IMR-90 (cell line): ENCODE results near the gene CUX1. TPM values are rescaled to one million over a fixed set of nuclear protein-coding genes. Genes with fewer than 3 reads are reported as not detected.

Source experiments
- ATAC-seq: fragments of 200-7000 bp; cut with Tn5 transposase; 2 replicates; pipeline ENCODE4 v1.9.1; 2020; ENCODE audit warnings: low read depth, mild to moderate bottlenecking, moderate library complexity
- BruUV-seq: library from RNA; stranded (reverse); fragments of 400-500 nt; replicated peaks from 2 replicates; lab custom pipeline; 2021; lab: Mats Ljungman, UMichigan
- CTCF ChIA-PET: fragments of 300-600 bp; formaldehyde crosslinking; extraction: SDS; loops from one replicate; lab custom pipeline; 2021; ENCODE audit warnings: antibody characterized with exemption; lab: Yijun Ruan, JAX
- POLR2A ChIA-PET: fragments of 300-600 bp; sonication (Branson Sonifier 250); formaldehyde crosslinking; loops from one replicate; lab custom pipeline; 2022; ENCODE audit warnings: antibody characterized with exemption; ENCODE audit not compliant: unreplicated experiment; lab: Charles Lee
- DNase-seq: peaks from one replicate; pipeline ENCODE4 v3.0.0; 2013
- H2AFZ ChIP-seq: replicated peaks from 2 replicates; pipeline ENCODE3; 2013; ENCODE audit warnings: low read length, mild to moderate bottlenecking; ENCODE audit not compliant: poor library complexity
- H2AK5ac ChIP-seq: 2 replicates; pipeline ENCODE4 v1.6.1; 2013; ENCODE audit warnings: low read depth, low read length, inconsistent platforms
- H2AK9ac ChIP-seq: replicated peaks from 2 replicates; pipeline ENCODE3; 2013; ENCODE audit warnings: mild to moderate bottlenecking, low read depth, low read length, moderate library complexity; ENCODE audit not compliant: poor library complexity
- H2BK120ac ChIP-seq: 2 replicates; pipeline ENCODE4 v1.6.1; 2013; ENCODE audit warnings: low read depth, low read length, inconsistent platforms
- H2BK15ac ChIP-seq: 3 replicates; pipeline ENCODE4 v1.6.1; 2013; ENCODE audit warnings: low read depth, low read length, inconsistent platforms
- H2BK20ac ChIP-seq: 2 replicates; pipeline ENCODE4 v1.6.1; 2013; ENCODE audit warnings: low read depth, mild to moderate bottlenecking, inconsistent platforms, low read length, moderate library complexity
- H2BK5ac ChIP-seq: 2 replicates; pipeline ENCODE4 v1.6.1; 2013; ENCODE audit warnings: mild to moderate bottlenecking, low read depth, low read length, inconsistent platforms; ENCODE audit not compliant: poor library complexity, severe bottlenecking
- H3K14ac ChIP-seq: replicated peaks from 2 replicates; pipeline ENCODE4 v1.6.1; 2013; ENCODE audit warnings: low read depth, low read length, inconsistent platforms
- H3K18ac ChIP-seq: 2 replicates; pipeline ENCODE4 v1.6.1; 2013; ENCODE audit warnings: low read depth, low read length, control low read depth
- H3K23ac ChIP-seq: 2 replicates; pipeline ENCODE4 v1.6.1; 2013; ENCODE audit warnings: low read depth, low read length, inconsistent platforms
- H3K27ac ChIP-seq: 2 replicates; pipeline ENCODE4 v1.5.1; 2013; ENCODE audit warnings: mild to moderate bottlenecking, control low read depth, low read length; ENCODE audit not compliant: insufficient read depth
- H3K27me3 ChIP-seq: 2 replicates; pipeline ENCODE4 v1.6.1; 2013; ENCODE audit warnings: low read length; ENCODE audit not compliant: control insufficient read depth, insufficient read depth
- H3K36me3 ChIP-seq: 2 replicates; pipeline ENCODE4 v1.6.1; 2013; ENCODE audit warnings: low read length, mixed read lengths; ENCODE audit not compliant: control insufficient read depth, insufficient read depth
- H3K4ac ChIP-seq: 2 replicates; pipeline ENCODE4 v1.6.1; 2013; ENCODE audit warnings: low read depth, low read length, inconsistent platforms
- H3K4me1 ChIP-seq: 2 replicates; pipeline ENCODE4 v1.6.1; 2013; ENCODE audit warnings: low read length, mixed read lengths; ENCODE audit not compliant: control insufficient read depth, insufficient read depth
- H3K4me2 ChIP-seq: 2 replicates; pipeline ENCODE4 v1.6.1; 2013; ENCODE audit warnings: low read depth, mild to moderate bottlenecking, control low read depth, low read length, moderate library complexity
- H3K4me3 ChIP-seq: 2 replicates; pipeline ENCODE4 v1.5.1; 2013; ENCODE audit warnings: low read depth, mild to moderate bottlenecking, control low read depth, low read length, moderate library complexity; ENCODE audit not compliant: insufficient read depth
- H3K56ac ChIP-seq: 2 replicates; pipeline ENCODE4 v1.6.1; 2013; ENCODE audit warnings: low read length, inconsistent platforms; ENCODE audit not compliant: insufficient read depth; ENCODE audit errors: extremely low read depth
- H3K79me1 ChIP-seq, 2 experiments: 2 replicates each; pipeline ENCODE4 v1.6.1; 2013; ENCODE audit warnings: low read length in 2 of 2, inconsistent platforms in 1 of 2, low read depth in 1 of 2
- H3K9ac ChIP-seq: 2 replicates; pipeline ENCODE4 v1.6.1; 2013; ENCODE audit warnings: low read depth, low read length, control low read depth
- H3K9me1 ChIP-seq: 2 replicates; pipeline ENCODE4 v1.6.1; 2013; ENCODE audit warnings: low read length, inconsistent platforms; ENCODE audit not compliant: insufficient read depth
- H3K9me3 ChIP-seq: 2 replicates; pipeline ENCODE4 v1.6.1; 2013; ENCODE audit warnings: low read length; ENCODE audit not compliant: control insufficient read depth, insufficient read depth
- H4K20me1 ChIP-seq: 2 replicates; pipeline ENCODE4 v1.6.1; 2013; ENCODE audit warnings: low read length, inconsistent platforms; ENCODE audit not compliant: insufficient read depth
- H4K5ac ChIP-seq: 2 replicates; pipeline ENCODE4 v1.6.1; 2013; ENCODE audit warnings: mild to moderate bottlenecking, low read depth, low read length, control low read depth
- H4K8ac ChIP-seq, 2 experiments: 2 replicates each; pipeline ENCODE4 v1.6.1; 2013; ENCODE audit warnings: low read depth in 2 of 2, low read length in 2 of 2, control low read depth in 1 of 2, inconsistent platforms in 1 of 2
- H4K91ac ChIP-seq: 2 replicates; pipeline ENCODE4 v1.6.1; 2013; ENCODE audit warnings: low read depth, low read length, inconsistent platforms; ENCODE audit not compliant: insufficient read depth
- BHLHE40 ChIP-seq: fragments of 150-350 bp; IDR thresholded peaks from 2 replicates; pipeline ENCODE4 v1.6.1; 2016; ENCODE audit warnings: mild to moderate bottlenecking, low read depth, low read length
- CHD1 ChIP-seq: IDR thresholded peaks from 2 replicates; pipeline ENCODE4 v1.6.1; 2012; ENCODE audit warnings: low read depth, low read length, improper control_type of control experiment
- MAFK ChIP-seq: IDR thresholded peaks from 2 replicates; pipeline ENCODE4 v1.6.1; 2012; ENCODE audit warnings: low read depth, low read length, improper control_type of control experiment
- MAZ ChIP-seq: IDR thresholded peaks from 2 replicates; pipeline ENCODE4 v1.6.1; 2012; ENCODE audit warnings: low read depth, mild to moderate bottlenecking, low read length, improper control_type of control experiment, moderate library complexity, borderline replicate concordance
- MXI1 ChIP-seq: IDR thresholded peaks from 2 replicates; pipeline ENCODE4 v1.6.1; 2012; ENCODE audit warnings: low read depth, mild to moderate bottlenecking, low read length, moderate library complexity, borderline replicate concordance
- NFE2L2 ChIP-seq: fragments of 150-350 bp; IDR thresholded peaks from 2 replicates; pipeline ENCODE4 v1.6.1; 2016; ENCODE audit warnings: low read depth, mild to moderate bottlenecking, low read length
- POLR2A ChIP-seq: IDR thresholded peaks from 2 replicates; pipeline ENCODE4 v1.6.1; 2012; ENCODE audit warnings: mild to moderate bottlenecking, low read depth, low read length
- RAD21 ChIP-seq: IDR thresholded peaks from 2 replicates; pipeline ENCODE4 v1.6.1; 2012; ENCODE audit warnings: low read length, improper control_type of control experiment
- RCOR1 ChIP-seq: IDR thresholded peaks from 2 replicates; pipeline ENCODE4 v1.6.1; 2012; ENCODE audit warnings: mild to moderate bottlenecking, low read length, improper control_type of control experiment; ENCODE audit not compliant: insufficient replicate concordance
- RFX5 ChIP-seq: IDR thresholded peaks from 2 replicates; pipeline ENCODE4 v1.8.0; 2012; ENCODE audit warnings: low read depth, mild to moderate bottlenecking, low read length, moderate library complexity
- SMC3 ChIP-seq: fragments of 150-350 bp; IDR thresholded peaks from 2 replicates; pipeline ENCODE4 v1.6.1; 2016; ENCODE audit warnings: low read depth, mild to moderate bottlenecking, antibody characterized with exemption, low read length, moderate library complexity
- WGBS, 2 experiments: methylation state at CpG; one replicate each; pipeline versions ENCODE4 v1.1.5 to v1.1.7; 2013; ENCODE audit warnings: missing lambda C conversion rate in 2 of 2; ENCODE audit not compliant: insufficient read length in 1 of 2; ENCODE audit errors: extremely low coverage in 2 of 2; 5-methylcytosine and 5-hydroxymethylcytosine counted together
- dilution Hi-C: fragments of 300-500 bp; cut with HindIII; formaldehyde crosslinking; loops from one replicate; pipeline ENCODE4 v1.14.3; 2018; ENCODE audit warnings: low sequenced_read_pairs; ENCODE audit not compliant: unreplicated experiment
- in situ Hi-C: fragments of 300-500 bp; cut with MboI; formaldehyde crosslinking; loops from 3 replicates; pipeline ENCODE4 v1.14.3; 2019; ENCODE audit warnings: low sequenced_read_pairs, inconsistent platforms, mixed read lengths
- intact Hi-C: fragments of 100-400 bp; cut with micrococcal nuclease; formaldehyde crosslinking; loops from 2 replicates; pipeline ENCODE4 v1.10.0; 2022
- polyA plus RNA-seq, 3 experiments: library from polyadenylated mRNA; depleted of rRNA; stranded (reverse); fragments of >200 nt; gene quantifications; 2 replicates each; pipeline ENCODE4 v1.2.3, GENCODE V29; 2012; ENCODE audit warnings: low replicate concordance in 1 of 3
- total RNA-seq: library from RNA; depleted of rRNA; stranded (reverse); fragments of >200 nt; gene quantifications from 2 replicates; pipeline ENCODE4 v1.2.3, GENCODE V29; 2012
- TF ChIP-seq, protein P1 (sequence below): conservative IDR thresholded peaks from 2 replicates; pipeline ENCODE4 v1.5.1; 2012; ENCODE audit warnings: mild to moderate bottlenecking, low read depth, low read length, improper control_type of control experiment
- TF ChIP-seq, protein P2 (sequence below): fragments of 150-350 bp; IDR thresholded peaks from 2 replicates; pipeline ENCODE4 v1.6.1; 2017; ENCODE audit warnings: mild to moderate bottlenecking, antibody characterized with exemption, low read length, low read depth
- TF ChIP-seq, protein P3 (sequence below): fragments of 150-350 bp; IDR thresholded peaks from 2 replicates; pipeline ENCODE4 v1.6.1; 2016; ENCODE audit warnings: low read depth, mild to moderate bottlenecking, low read length, moderate library complexity, borderline replicate concordance

Gene CUX1
- total and polyA plus RNA-seq, 2 of the 4 experiments (the other 2 are of a cell fraction): 19.7 to 46.4 TPM

DNA sequence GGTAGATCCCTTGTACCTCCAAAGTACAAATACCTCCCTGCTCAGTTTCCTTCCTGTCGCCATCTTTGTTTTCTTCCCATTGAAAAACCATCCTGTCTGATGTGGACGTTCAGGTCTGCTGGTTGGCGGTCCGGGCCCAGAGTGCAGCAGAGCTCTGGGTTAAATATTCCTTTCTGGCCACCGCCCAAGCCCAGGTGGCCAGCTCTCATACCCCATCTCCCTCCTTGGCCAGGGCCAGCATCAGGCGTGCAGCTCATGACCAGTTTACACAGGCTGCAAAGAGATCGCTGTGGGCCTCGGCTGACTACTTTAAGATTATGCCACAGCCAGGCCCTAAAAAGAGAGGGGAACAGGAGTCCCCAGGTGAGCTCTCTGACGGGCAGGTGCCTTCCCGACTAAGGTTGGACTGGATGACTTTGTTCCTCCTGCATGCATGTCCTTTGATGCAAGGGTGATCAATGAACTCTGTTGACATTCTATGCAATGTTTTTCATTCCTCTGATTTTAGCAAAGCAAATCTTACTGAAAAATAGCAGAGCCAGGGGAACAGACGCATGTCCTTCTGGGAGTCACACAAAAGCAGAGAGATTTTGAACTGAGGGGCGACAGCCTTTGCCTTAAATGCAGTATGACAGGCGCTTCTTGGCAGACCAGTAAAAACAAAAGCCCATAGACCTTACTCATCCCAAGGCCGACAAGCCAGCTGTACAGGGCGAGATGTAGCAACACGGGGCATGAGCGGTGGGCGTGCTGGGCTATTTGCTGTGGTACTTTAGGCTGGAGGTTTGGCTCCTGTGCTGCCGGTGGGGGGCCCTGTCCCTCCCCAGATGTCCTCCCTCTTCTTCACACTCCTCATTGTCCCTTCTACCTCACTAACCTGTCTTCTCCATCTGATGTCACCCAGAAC is 435.9 kb downstream of the CUX1 start:
- H4K91ac ChIP-seq: no peak overlapping the region
- POLR2A ChIA-PET: no interaction called here
- H3K79me1 ChIP-seq: no peaks in the 10 kb centered on the region; a peak in 1 of 4 replicates
- in situ Hi-C loops (loop anchor here (25.0 kb wide), 1 partner anchor 891 kb away; the partner anchor contains the start of gene COL26A1), intact Hi-C loops (no loop called here), dilution Hi-C loops (no loop called here)
- no peak for DNase-seq
- H2BK15ac ChIP-seq: no peak overlapping the region
- no peak overlapping the region for H2AK5ac ChIP-seq
- H4K8ac ChIP-seq: no peak overlapping the region
- WGBS, 2 experiments: 87% methylated on average over 7 of the region's 19 CpGs; no CpG with 5 or more reads in 1 of the 2 experiments
- H2AFZ ChIP-seq: no peak overlapping the region
- no peaks in the 10 kb centered on the region for H3K9me1 ChIP-seq
- no peak overlapping the region for H3K23ac ChIP-seq
- H3K27me3 ChIP-seq: no peaks in the 10 kb centered on the region
- H3K4me2 ChIP-seq: no peak overlapping the region
- no peak overlapping the region for H3K9ac ChIP-seq
- no peak overlapping the region for H2BK20ac ChIP-seq
- no peak overlapping the region for H3K4me3 ChIP-seq
- no peak overlapping the region for H2BK5ac ChIP-seq
- H2BK120ac ChIP-seq: no peak overlapping the region
- H3K56ac ChIP-seq: no peak overlapping the region
- no peak overlapping the region for H3K18ac ChIP-seq
- ATAC-seq: no peak
- CTCF ChIA-PET: no interaction called here
- no peak overlapping the region for H3K14ac ChIP-seq
- no TSS peak for BruUV-seq
- no peak overlapping the region for H3K4ac ChIP-seq
- no peak overlapping the region for H2AK9ac ChIP-seq
- no peak overlapping the region for H4K5ac ChIP-seq
- H3K27ac ChIP-seq: no peak overlapping the region
- H4K20me1 ChIP-seq: no peaks in the 10 kb centered on the region; the same call in 1 of the 2 replicates
- H3K36me3 ChIP-seq: peaks cover 10% of the 10 kb centered on the region
- no peaks in the 10 kb centered on the region for H3K4me1 ChIP-seq
- TF ChIP-seq RFX5: no peak
- no peak for TF ChIP-seq MAFK
- no peak for TF ChIP-seq MXI1
- TF ChIP-seq MAZ: no peak
- TF ChIP-seq, protein P1, sequence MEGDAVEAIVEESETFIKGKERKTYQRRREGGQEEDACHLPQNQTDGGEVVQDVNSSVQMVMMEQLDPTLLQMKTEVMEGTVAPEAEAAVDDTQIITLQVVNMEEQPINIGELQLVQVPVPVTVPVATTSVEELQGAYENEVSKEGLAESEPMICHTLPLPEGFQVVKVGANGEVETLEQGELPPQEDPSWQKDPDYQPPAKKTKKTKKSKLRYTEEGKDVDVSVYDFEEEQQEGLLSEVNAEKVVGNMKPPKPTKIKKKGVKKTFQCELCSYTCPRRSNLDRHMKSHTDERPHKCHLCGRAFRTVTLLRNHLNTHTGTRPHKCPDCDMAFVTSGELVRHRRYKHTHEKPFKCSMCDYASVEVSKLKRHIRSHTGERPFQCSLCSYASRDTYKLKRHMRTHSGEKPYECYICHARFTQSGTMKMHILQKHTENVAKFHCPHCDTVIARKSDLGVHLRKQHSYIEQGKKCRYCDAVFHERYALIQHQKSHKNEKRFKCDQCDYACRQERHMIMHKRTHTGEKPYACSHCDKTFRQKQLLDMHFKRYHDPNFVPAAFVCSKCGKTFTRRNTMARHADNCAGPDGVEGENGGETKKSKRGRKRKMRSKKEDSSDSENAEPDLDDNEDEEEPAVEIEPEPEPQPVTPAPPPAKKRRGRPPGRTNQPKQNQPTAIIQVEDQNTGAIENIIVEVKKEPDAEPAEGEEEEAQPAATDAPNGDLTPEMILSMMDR: no peak
- no peak for TF ChIP-seq SMC3
- TF ChIP-seq, protein P2, sequence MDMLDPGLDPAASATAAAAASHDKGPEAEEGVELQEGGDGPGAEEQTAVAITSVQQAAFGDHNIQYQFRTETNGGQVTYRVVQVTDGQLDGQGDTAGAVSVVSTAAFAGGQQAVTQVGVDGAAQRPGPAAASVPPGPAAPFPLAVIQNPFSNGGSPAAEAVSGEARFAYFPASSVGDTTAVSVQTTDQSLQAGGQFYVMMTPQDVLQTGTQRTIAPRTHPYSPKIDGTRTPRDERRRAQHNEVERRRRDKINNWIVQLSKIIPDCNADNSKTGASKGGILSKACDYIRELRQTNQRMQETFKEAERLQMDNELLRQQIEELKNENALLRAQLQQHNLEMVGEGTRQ: no peak
- no peak for TF ChIP-seq NFE2L2
- no peak for TF ChIP-seq BHLHE40
- TF ChIP-seq, protein P3, sequence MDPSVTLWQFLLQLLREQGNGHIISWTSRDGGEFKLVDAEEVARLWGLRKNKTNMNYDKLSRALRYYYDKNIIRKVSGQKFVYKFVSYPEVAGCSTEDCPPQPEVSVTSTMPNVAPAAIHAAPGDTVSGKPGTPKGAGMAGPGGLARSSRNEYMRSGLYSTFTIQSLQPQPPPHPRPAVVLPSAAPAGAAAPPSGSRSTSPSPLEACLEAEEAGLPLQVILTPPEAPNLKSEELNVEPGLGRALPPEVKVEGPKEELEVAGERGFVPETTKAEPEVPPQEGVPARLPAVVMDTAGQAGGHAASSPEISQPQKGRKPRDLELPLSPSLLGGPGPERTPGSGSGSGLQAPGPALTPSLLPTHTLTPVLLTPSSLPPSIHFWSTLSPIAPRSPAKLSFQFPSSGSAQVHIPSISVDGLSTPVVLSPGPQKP: no peak
- TF ChIP-seq RCOR1: no peak
- no peak for TF ChIP-seq CHD1
- no peak for TF ChIP-seq POLR2A
- TF ChIP-seq RAD21: no peak
- H3K9me3 ChIP-seq: no peaks in the 10 kb centered on the region
